ENCODE data around the gene AFMID.
A peak's percentile ranks its signal among the peaks of the same experiment; 100 is the strongest.
"Not testable (repeated sequence)": the region's sequence is repeated elsewhere in the genome, so short reads cannot be mapped to it uniquely, and the experiment has no call there.

The AFMID gene

DNA sequence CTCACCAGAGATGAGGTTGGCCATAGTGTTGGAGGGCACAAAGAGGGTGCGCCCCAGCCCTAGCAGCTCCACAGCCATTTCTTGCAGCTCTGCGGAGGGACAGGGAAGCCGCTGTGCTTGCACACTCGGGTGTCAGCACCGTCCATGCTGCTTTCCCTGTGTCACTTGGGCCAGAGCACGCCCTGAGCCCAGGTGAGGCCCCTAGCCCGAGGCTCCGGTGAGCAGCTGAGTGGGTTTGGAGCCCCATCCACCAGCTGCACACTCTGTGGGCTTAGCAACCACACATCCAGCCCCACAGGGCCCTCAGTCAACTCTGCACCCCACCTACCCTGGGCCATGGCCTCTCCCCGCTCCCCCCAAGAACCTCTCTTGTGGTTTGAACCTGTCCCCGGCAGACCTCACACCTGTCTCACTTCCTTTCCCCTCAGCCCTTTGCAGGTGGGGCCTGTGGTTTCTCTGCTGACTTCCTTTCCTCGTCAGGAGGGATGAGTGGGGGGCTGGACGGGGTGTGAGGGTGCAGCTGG lies 65.0 kb downstream of the AFMID start:
- in situ Hi-C loops (cut with MboI; ENCODE audit: low sequenced_read_pairs): no loop called here
- Histone ChIP-seq H3K27me3 (ENCODE audit: low read depth) (no peaks in the 10 kb centered on the region), H3K36me3 (replicated peaks) (no peaks in the 10 kb centered on the region), H3K4me3 (no peak overlapping the region), H3K9me3 (no peaks in the 10 kb centered on the region), H3K4me1 (no peaks in the 10 kb centered on the region)
- no peak for DNase-seq (ENCODE audit: low spot score in 2 of 2)

DNA sequence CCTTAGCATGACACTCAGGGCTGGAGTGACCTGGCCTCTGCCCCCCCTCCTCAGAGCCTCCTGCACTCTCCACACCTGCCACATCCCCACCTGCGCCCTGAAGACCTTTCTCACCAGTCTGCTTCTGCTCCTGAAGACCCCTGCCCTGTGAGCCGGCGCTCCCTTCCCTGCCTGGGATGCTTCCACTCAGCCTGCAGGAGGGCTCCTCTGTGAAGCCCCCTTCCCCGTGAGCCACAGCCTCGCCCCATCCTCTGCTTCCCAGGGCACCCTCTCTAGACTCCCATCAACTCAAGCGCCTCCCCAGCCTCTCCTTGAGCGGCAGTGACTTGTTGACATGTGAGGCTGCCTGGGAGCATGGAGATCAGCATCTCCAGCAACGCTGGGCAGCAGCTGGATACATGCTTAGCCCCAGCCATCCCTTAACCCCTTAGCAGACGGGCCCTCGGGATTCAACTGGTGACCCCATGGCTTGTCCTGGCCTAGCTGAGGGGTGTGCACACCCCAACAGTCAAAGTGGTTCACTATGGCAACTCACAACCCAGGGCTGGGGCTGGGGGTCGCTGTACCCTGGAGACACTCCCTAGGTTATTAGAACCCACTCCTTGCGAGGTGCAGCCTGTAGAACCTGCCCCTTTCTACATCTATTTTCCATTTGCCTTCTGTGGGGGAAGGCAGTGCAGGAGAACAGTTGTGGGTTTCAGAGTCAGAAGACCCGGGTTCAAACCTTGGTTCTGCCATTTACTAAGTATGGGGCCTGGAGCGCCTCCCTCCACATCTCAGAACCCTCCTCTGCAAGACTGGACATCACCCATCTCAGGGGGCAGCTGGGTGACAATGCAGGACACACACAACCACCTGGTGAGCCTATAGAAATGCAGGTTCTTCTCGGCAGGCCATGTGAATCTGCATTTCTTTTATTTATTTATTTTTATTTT lies 65.8 kb downstream of the AFMID start:
- H3K4me1 ChIP-seq: no peaks in the 10 kb centered on the region
- no peaks in the 10 kb centered on the region for H3K27me3 ChIP-seq (ENCODE audit: low read depth)
- in situ Hi-C loops (cut with MboI; ENCODE audit: low sequenced_read_pairs): no loop called here
- H3K4me3 ChIP-seq: no peak overlapping the region
- DNase-seq (ENCODE audit: low spot score in 2 of 2): no peak
- no peaks in the 10 kb centered on the region for H3K9me3 ChIP-seq
- H3K36me3 ChIP-seq (replicated peaks): no peaks in the 10 kb centered on the region

DNA sequence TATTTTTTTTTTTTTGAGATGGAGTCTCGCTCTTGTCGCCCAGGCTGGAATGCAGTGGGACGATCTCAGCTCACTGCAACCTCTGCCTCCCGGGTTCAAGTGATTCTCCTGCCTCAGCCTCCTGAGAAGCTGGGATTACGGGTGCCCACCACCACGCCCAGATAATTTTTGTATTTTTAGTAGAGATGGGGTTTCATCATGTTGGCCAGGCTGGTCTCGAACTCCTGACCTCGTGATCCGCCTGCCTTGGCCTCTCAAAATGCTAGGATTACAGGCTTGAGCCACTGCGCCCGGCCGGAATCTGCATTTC lies 66.4 kb downstream of the AFMID start:
- H3K27me3 ChIP-seq (ENCODE audit: low read depth); DNase-seq (ENCODE audit: low spot score in 2 of 2); H3K9me3 ChIP-seq; in situ Hi-C loops (cut with MboI; ENCODE audit: low sequenced_read_pairs); H3K4me1 ChIP-seq; H3K36me3 ChIP-seq (replicated peaks): not testable (repeated sequence)
- peak overlapping the region; percentile 57 for H3K4me3 ChIP-seq

DNA sequence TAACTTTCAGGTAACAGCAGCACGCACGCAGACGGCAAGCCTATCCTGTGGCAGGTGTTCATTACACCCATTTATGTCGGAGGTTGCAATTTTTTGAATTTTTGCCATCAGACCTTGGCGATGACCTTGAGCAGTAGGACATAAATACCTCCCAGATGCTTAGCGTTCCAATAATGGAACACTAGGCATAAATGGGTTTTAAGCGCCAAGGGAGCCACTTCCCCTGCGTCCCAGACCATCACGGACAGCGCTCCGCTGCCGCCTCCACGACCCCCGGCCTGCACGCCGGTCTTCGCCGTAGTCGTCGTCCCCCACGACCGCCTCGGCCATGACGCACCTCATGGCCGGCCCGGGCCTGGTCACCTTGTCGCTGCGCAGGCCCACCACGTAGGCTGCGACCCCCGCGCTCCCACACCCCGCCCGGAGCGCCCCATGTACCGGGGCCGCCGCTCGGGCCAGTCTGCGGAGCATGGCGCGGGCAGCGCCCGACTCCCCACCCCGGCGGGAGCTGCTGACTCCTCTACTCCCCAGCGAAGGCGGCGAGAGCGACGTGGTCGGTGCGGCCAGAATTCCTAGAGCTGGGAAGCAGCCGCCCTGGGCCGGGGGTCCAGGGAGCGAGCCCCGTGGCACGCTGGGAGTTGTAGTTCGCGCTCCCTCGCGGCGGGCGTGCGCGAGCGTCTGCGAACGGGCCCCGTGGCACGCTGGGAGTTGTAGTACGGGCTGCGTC lies 66.9 kb downstream of the AFMID start:
- DNase-seq (ENCODE audit: low spot score in 2 of 2): peak; percentile 81 to 92
- Histone ChIP-seq H3K9me3 (no peaks in the 10 kb centered on the region), H3K36me3 (replicated peaks) (no peaks in the 10 kb centered on the region), H3K4me3 (peak overlapping the region; percentile 57), H3K27me3 (ENCODE audit: low read depth) (no peaks in the 10 kb centered on the region), H3K4me1 (no peaks in the 10 kb centered on the region)
- in situ Hi-C loops (cut with MboI; ENCODE audit: low sequenced_read_pairs): no loop called here

DNA sequence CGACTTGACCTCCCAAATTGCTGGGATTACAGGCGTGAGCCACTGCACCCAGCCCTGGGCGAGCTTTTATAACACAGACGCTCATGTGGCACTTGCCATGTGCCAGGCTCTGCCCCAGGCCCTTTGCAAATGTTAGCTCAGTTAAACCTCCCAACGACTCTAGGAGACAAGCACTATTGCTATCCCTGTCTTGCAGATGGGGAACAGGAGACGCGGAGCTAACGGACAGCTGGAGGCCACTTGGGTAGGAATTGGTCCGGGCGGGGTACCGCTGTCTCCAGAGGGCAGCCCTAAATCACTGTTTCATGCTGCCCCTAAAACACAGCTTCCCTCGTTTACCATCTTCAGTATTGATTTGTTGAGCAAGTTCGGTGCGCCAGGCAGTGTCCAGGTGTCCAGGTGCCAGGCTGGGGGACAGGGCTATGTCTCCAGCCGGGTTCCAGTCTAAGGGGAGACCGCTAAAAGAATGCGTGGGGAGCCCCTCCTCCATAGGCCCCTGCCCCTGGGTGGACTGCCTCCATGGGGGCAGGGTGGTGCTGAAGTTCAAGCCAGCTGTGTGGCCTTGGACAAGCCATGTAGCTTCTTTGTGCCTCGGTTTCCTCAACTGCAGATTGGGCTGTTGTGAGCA lies 68.0 kb downstream of the AFMID start:
- in situ Hi-C loops (cut with MboI; ENCODE audit: low sequenced_read_pairs): no loop called here
- H3K27me3 ChIP-seq (ENCODE audit: low read depth): no peaks in the 10 kb centered on the region
- no peak for DNase-seq (ENCODE audit: low spot score in 2 of 2)
- H3K4me3 ChIP-seq: no peak overlapping the region
- H3K36me3 ChIP-seq (replicated peaks): no peaks in the 10 kb centered on the region
- H3K9me3 ChIP-seq: no peaks in the 10 kb centered on the region
- H3K4me1 ChIP-seq: no peaks in the 10 kb centered on the region

DNA sequence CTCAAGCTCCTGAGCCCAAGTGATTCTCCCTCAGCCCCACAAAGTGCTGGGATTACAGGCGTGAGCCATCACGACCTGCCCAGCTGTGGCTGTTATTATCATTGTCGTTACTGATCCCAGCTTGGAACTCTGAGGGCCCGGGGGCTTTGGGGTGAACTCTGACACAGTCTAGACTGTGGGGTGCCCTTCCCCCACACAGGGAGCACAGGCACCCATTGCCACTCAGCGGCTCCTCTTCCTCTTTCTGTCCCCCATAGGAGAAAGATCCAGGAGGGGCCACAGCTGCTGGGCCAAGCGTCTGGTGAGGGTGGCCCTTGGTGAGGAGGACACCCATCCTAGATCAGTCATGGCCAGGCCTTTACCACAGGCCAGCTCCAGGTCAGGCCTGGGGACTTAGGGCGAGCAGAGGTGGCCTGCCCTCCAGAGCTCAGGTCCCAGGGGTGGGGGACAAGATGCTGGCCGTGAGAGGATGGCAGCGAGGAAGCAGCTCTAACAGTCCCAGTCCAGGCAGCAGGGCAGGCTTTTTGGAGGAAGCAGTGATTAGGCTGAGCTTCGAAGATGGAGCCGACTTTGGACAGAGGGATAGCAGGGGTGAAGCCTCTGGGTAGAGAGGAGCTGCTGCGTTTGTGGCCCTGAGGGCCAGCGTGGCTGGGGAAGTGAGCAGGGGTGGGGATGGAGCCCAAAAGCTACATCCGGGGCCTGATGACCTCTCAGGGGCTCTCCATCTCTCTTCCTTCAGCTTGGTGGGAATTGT lies 69.0 kb downstream of the AFMID start:
- H3K4me3 ChIP-seq: no peak overlapping the region
- H3K9me3 ChIP-seq: no peaks in the 10 kb centered on the region
- in situ Hi-C loops (cut with MboI; ENCODE audit: low sequenced_read_pairs): no loop called here
- no peak for DNase-seq (ENCODE audit: low spot score in 2 of 2)
- no peaks in the 10 kb centered on the region for H3K4me1 ChIP-seq
- no peaks in the 10 kb centered on the region for H3K36me3 ChIP-seq (replicated peaks)
- H3K27me3 ChIP-seq (ENCODE audit: low read depth): no peaks in the 10 kb centered on the region

DNA sequence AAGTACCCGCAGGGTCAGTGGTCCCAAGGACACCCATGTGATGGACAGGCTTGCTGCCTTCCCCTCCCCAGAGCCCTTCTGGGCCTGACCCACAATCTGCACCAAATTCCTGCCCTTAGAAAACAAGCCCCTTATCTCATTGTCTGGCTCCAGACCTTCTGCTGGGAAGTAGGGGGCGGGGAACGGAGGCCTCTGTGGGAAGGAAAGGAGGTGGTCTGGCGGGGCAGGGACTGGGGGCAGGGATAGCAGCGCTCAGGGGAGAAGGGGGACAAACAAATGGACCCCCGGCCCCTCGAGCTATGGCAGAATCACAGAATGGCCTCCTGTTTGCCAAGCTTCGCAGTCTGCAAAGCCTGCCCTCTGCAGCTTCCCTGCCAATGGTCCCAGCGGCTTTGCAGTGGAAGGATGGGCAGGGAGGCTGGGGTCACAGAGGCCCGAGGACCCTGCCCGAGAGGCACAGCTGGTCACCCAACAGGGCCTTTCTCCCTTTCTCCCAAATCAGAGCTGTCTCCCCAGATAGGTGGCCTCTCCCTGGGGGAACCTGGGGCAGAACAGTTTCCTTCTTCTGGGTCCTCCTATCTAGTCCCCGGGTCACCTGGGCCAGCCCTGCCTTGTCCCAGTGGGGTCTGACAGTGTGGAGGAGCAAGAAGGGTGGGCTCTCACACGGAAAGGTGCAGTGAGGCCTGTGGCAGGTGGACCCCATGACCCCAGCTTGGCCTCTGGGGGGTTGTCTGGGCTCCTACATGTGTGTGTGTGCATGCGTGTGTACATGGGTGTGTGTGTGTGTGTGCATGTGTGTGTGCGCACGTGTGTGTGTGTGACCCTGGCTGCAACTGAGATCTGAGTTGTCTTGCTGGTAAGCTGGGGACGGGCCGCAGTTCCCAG lies 69.8 kb downstream of the AFMID start:
- DNase-seq (ENCODE audit: low spot score in 2 of 2): no peak
- no peaks in the 10 kb centered on the region for H3K27me3 ChIP-seq (ENCODE audit: low read depth)
- in situ Hi-C loops (cut with MboI; ENCODE audit: low sequenced_read_pairs): no loop called here
- H3K4me1 ChIP-seq: no peaks in the 10 kb centered on the region
- H3K9me3 ChIP-seq: no peaks in the 10 kb centered on the region
- H3K4me3 ChIP-seq: no peak overlapping the region
- H3K36me3 ChIP-seq (replicated peaks): no peaks in the 10 kb centered on the region

Data from HAP-1 (cell line).